ENCODE measurements around the gene IFIT2.

- TF ChIP-seq, protein P1, sequence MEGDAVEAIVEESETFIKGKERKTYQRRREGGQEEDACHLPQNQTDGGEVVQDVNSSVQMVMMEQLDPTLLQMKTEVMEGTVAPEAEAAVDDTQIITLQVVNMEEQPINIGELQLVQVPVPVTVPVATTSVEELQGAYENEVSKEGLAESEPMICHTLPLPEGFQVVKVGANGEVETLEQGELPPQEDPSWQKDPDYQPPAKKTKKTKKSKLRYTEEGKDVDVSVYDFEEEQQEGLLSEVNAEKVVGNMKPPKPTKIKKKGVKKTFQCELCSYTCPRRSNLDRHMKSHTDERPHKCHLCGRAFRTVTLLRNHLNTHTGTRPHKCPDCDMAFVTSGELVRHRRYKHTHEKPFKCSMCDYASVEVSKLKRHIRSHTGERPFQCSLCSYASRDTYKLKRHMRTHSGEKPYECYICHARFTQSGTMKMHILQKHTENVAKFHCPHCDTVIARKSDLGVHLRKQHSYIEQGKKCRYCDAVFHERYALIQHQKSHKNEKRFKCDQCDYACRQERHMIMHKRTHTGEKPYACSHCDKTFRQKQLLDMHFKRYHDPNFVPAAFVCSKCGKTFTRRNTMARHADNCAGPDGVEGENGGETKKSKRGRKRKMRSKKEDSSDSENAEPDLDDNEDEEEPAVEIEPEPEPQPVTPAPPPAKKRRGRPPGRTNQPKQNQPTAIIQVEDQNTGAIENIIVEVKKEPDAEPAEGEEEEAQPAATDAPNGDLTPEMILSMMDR (IDR thresholded peaks at IDR 0.05; ENCODE audit: extremely low read depth in 1 of 2, insufficient read depth in 1 of 2, low read depth in 1 of 2, low read length in 2 of 2), result no peak
- TF ChIP-seq EZH2 (IDR thresholded peaks at IDR 0.05; ENCODE audit: borderline replicate concordance, low read depth, low read length, severe bottlenecking) (no peak), MAX (IDR thresholded peaks at IDR 0.05; ENCODE audit: insufficient read depth, insufficient read length) (no peak), POLR2A (IDR thresholded peaks at IDR 0.05; ENCODE audit: low read depth, low read length) (no peak)
Observed at GRCh38 chr10:89309156-89310055, 7.6 kb downstream of the IFIT2 start.

All from endothelial cell of umbilical vein (primary cell).